ENCODE measurements around the gene TUBB2A.
A peak's percentile ranks its signal among the peaks of the same experiment; 100 is the strongest.
"Not testable (repeated sequence)": the region's sequence is repeated elsewhere in the genome, so short reads cannot be mapped to it uniquely, and the experiment has no call there.

TUBB2A gene

DNA sequence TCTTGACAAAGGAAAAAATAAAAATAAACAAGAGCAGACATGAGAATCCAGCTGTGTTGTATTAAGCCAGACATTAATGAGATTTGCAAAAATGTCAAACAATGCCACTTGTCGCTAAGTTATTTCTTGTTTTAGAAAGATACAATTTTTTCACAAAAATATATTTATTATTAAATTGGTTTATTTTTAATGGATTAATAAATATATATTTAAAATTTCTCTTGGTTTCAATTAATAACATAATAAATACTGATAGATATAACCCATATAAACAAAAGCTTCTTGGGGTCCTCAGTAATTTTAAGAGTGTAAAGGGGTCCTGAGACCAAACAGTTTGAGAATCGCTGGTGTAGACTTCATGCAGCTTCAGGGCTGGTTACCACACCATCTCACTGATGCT, 44.0 kb upstream of the TUBB2A start:
- H3K4me3 ChIP-seq (ENCODE audit: low read depth, low read length), result no peak overlapping the region
- H3K9me3 ChIP-seq, result no peaks in the 10 kb centered on the region
- TF ChIP-seq, protein P1, sequence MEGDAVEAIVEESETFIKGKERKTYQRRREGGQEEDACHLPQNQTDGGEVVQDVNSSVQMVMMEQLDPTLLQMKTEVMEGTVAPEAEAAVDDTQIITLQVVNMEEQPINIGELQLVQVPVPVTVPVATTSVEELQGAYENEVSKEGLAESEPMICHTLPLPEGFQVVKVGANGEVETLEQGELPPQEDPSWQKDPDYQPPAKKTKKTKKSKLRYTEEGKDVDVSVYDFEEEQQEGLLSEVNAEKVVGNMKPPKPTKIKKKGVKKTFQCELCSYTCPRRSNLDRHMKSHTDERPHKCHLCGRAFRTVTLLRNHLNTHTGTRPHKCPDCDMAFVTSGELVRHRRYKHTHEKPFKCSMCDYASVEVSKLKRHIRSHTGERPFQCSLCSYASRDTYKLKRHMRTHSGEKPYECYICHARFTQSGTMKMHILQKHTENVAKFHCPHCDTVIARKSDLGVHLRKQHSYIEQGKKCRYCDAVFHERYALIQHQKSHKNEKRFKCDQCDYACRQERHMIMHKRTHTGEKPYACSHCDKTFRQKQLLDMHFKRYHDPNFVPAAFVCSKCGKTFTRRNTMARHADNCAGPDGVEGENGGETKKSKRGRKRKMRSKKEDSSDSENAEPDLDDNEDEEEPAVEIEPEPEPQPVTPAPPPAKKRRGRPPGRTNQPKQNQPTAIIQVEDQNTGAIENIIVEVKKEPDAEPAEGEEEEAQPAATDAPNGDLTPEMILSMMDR (IDR thresholded peaks at IDR 0.05; ENCODE audit: low read depth, low read length), result no peak
- no peaks in the 10 kb centered on the region for H3K27me3 ChIP-seq
- H3K36me3 ChIP-seq, result no peaks in the 10 kb centered on the region
- no peak for DNase-seq
- no peaks in the 10 kb centered on the region for H3K4me1 ChIP-seq

DNA sequence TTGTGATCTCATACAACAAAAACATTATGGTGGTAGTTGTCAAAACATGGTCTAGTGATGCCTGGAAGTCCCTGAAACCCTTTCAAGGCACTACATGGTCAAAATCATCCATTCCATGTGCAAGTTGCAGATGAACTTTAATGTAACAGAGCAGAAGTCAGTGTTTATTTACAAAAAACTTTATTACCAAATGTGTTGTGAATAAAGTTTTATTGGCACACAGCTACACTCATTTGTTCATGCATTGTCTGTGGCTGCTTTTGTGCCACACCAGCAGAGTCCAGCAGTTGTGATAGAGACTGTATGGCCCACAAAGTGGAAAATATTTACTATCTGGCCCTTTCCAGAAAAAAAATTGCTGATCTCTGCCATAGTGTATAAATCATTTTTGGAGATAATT, 43.3 kb upstream of the TUBB2A start:
- no peak for DNase-seq
- H3K36me3 ChIP-seq, result no peaks in the 10 kb centered on the region
- H3K9me3 ChIP-seq, result no peaks in the 10 kb centered on the region
- TF ChIP-seq, protein P1 (IDR thresholded peaks at IDR 0.05; ENCODE audit: low read depth, low read length), result no peak
- no peaks in the 10 kb centered on the region for H3K27me3 ChIP-seq
- no peaks in the 10 kb centered on the region for H3K4me1 ChIP-seq
- no peak overlapping the region for H3K4me3 ChIP-seq (ENCODE audit: low read depth, low read length)

DNA sequence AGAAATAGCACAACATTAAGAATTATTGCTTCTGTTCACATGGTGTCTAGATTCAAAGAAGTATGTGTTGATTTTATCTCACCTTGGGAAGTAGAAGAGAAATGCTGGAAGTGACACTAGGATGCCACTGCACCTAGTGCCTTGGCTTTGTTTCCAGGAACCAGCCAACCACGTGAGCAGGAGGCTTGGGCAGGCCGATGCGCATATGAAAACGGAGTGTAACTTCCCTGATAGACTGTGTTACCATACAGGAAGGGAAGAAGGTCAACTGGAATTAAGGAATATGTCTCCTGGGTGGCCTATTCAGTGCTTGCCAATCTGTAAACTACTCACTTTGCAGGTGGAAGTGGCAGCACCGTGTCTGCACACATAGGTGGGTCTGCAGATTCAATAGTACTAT, 42.0 kb upstream of the TUBB2A start:
- Histone ChIP-seq H3K9me3 (no peaks in the 10 kb centered on the region), H3K36me3 (no peaks in the 10 kb centered on the region), H3K4me3 (ENCODE audit: low read depth, low read length) (no peak overlapping the region), H3K27me3 (no peaks in the 10 kb centered on the region), H3K4me1 (no peaks in the 10 kb centered on the region)
- no peak for DNase-seq
- TF ChIP-seq, protein P1 (IDR thresholded peaks at IDR 0.05; ENCODE audit: low read depth, low read length), result no peak

DNA sequence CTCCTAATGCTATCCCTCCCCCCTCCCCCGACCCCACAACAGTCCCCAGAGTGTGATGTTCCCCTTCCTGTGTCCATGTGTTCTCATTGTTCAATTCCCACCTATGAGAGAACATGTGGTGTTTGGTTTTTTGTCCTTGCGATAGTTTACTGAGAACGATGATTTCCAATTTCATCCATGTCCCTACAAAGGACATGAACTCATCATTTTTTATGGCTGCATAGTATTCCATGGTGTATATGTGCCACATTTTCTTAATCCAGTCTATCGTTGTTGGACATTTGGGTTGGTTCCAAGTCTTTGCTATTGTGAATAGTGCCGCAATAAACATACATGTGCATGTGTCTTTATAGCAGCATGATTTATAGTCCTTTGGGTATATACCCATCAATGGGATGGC, 40.4 kb upstream of the TUBB2A start:
- H3K4me1 ChIP-seq; H3K4me3 ChIP-seq (ENCODE audit: low read depth, low read length); H3K36me3 ChIP-seq; H3K9me3 ChIP-seq; DNase-seq; H3K27me3 ChIP-seq: not testable (repeated sequence)

DNA sequence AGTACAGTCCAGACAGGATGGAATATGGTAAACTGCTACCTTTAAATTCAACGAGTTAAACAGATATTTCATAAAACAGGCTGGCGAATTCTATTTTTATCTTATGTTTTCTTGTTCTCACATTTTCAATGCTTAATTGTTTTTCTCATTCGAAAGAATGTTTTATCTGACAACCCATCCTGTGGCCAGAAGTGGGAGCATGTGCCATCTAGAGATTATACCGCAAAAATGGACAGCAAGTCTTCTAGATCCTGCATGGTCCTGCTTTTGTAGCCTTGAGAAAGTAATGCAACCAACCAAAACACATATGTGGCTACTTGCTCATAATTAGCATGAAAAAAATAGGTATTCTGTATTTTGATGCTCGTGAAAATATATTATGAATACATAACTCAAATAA, 39.4 kb upstream of the TUBB2A start:
- Histone ChIP-seq H3K4me3 (ENCODE audit: low read depth, low read length) (no peak overlapping the region), H3K9me3 (no peaks in the 10 kb centered on the region), H3K4me1 (no peaks in the 10 kb centered on the region), H3K27me3 (no peaks in the 10 kb centered on the region), H3K36me3 (no peaks in the 10 kb centered on the region; the same call in 1 of the 2 replicates)
- no peak for DNase-seq
- TF ChIP-seq, protein P1 (IDR thresholded peaks at IDR 0.05; ENCODE audit: low read depth, low read length), result no peak

DNA sequence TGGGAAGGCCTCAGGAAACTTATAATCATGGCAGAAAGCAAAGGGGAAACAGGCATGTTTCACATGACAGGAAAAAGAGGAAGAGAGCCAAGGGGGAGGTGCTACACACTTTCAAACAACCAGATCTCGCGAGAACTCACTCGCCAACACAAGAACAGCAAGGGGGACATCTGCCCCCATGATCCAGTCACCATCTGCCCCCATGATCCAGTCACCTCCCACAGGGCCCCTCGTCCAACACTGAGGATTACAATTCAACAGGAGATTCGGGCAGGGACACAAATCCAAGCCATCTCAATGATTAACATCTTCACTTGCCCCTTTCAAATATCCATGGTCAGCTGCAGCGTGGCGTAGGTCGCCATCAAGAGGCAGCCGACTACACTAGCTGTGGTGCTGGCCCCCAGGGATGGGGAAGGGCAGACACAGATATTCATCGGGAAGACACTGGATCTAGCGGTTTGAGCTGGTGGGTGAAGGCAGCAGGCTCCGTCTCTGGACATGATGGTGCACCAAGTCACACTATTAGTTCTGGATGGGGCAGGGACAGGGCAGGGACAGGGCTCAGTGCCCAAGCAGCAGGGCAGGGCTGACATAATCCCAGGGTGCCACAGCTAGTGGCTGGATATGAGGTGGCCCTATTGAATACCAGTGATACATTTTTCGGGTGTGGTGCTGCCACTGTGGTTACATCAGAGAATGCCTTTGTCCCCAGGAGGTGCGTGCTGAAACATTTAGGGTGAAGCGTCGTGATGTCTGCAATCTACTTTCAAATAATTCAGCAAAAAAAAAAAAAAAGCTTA, 38.6 kb upstream of the TUBB2A start:
- peak overlapping the region; percentile 62 for H3K4me3 ChIP-seq (ENCODE audit: low read depth, low read length)
- TF ChIP-seq, protein P1 (IDR thresholded peaks at IDR 0.05; ENCODE audit: low read depth, low read length), result peak; percentile 25
- DNase-seq, result peak; percentile 92

More for the DNA sequence above, 38.6 kb upstream of the TUBB2A start:
- Histone ChIP-seq H3K27me3 (no peaks in the 10 kb centered on the region), H3K9me3 (no peaks in the 10 kb centered on the region), H3K36me3 (peaks cover 3% of the 10 kb centered on the region; the same call in 1 of the 2 replicates), H3K4me1 (no peaks in the 10 kb centered on the region)
